Caco-2 (cell line): ENCODE measurements around the gene ATG7. TPM values are rescaled to one million over a fixed set of nuclear protein-coding genes. Genes with fewer than 3 reads are reported as not detected.

Source experiments
- BruUV-seq: library from RNA; stranded (reverse); fragments of 400-500 nt; replicated peaks from 2 replicates; lab custom pipeline; 2021; lab: Mats Ljungman, UMichigan
- CTCF ChIA-PET: fragments of 300-600 bp; sonication (Branson Sonifier 250); formaldehyde crosslinking; loops from one replicate; lab custom pipeline; 2022; ENCODE audit warnings: antibody characterized with exemption; lab: Charles Lee
- POLR2A ChIA-PET: fragments of 300-600 bp; sonication (Branson Sonifier 250); formaldehyde crosslinking; loops from one replicate; lab custom pipeline; 2022; ENCODE audit warnings: antibody characterized with exemption; lab: Charles Lee
- DNase-seq, 2 experiments: peaks; one replicate each; pipeline versions ENCODE4 v3.0.0 to v3.0.0-alpha.2; 2020 to 2022
- H3K27me3 ChIP-seq: replicated peaks from 2 replicates; pipeline ENCODE4 v1.6.0; 2011; ENCODE audit warnings: low read length; ENCODE audit not compliant: control insufficient read depth, insufficient read depth
- H3K36me3 ChIP-seq: 2 replicates; pipeline ENCODE4 v1.5.1; 2011; ENCODE audit warnings: low read length; ENCODE audit not compliant: control insufficient read depth, insufficient read depth
- H3K4me1 ChIP-seq: fragments of 250-450 bp; sonication (Bioruptor Pico); 2 replicates; pipeline ENCODE4 v1.5.1; 2020; ENCODE audit warnings: mild to moderate bottlenecking
- H3K4me3 ChIP-seq: 2 replicates; pipeline ENCODE4 v1.5.1; 2011; ENCODE audit warnings: low read depth, mild to moderate bottlenecking, control low read depth, low read length
- H3K9me3 ChIP-seq: fragments of 250-450 bp; sonication (Bioruptor Pico); 2 replicates; pipeline ENCODE4 v1.5.1; 2020; ENCODE audit warnings: mild to moderate bottlenecking, moderate library complexity
- H3K27ac Mint-ChIP-seq: one replicate; pipeline ENCODE4 v1.8.0; 2022; ENCODE audit warnings: mixed read lengths; ENCODE audit not compliant: unreplicated experiment
- H3K27me3 Mint-ChIP-seq: one replicate; pipeline ENCODE4 v1.8.0; 2022; ENCODE audit warnings: mixed read lengths; ENCODE audit not compliant: insufficient read depth, unreplicated experiment
- H3K36me3 Mint-ChIP-seq: one replicate; pipeline ENCODE4 v1.8.0; 2022; ENCODE audit warnings: mild to moderate bottlenecking, mixed read lengths; ENCODE audit not compliant: insufficient read depth, unreplicated experiment
- H3K4me1 Mint-ChIP-seq: one replicate; pipeline ENCODE4 v1.8.0; 2022; ENCODE audit warnings: low read depth, mixed read lengths; ENCODE audit not compliant: unreplicated experiment
- H3K4me3 Mint-ChIP-seq: one replicate; pipeline ENCODE4 v1.8.0; 2022; ENCODE audit warnings: mild to moderate bottlenecking, moderate library complexity, mixed read lengths; ENCODE audit not compliant: unreplicated experiment
- H3K9me3 Mint-ChIP-seq: one replicate; pipeline ENCODE4 v1.8.0; 2022; ENCODE audit warnings: mixed read lengths; ENCODE audit not compliant: unreplicated experiment
- CTCF ChIP-seq, 2 experiments: fragments of 200-600 bp in 1 of 2; IDR thresholded peaks; 1 replicate in 1 of 2; 2 replicates in 1 of 2; pipeline versions ENCODE4 v1.5.1 to v1.8.0; 2011 to 2022; ENCODE audit warnings: antibody characterized with exemption in 1 of 2, control low read depth in 1 of 2, inconsistent platforms in 1 of 2, low read depth in 1 of 2, low read length in 1 of 2, mild to moderate bottlenecking in 1 of 2, moderate library complexity in 1 of 2; ENCODE audit not compliant: insufficient read depth in 1 of 2, severe bottlenecking in 1 of 2, unreplicated experiment in 1 of 2
- intact Hi-C: fragments of 100-400 bp; cut with micrococcal nuclease; formaldehyde crosslinking; loops from one replicate; pipeline ENCODE4 v1.10.0; 2022; ENCODE audit not compliant: unreplicated experiment
- total RNA-seq: library from RNA; stranded (reverse); gene quantifications from 2 replicates; pipeline ENCODE4 v1.2.3, GENCODE V29; 2022

The ATG7 gene
- total RNA-seq, 1 experiment from 2014 or later: 24.4 TPM

- peak; percentile 85 to 91 for TF ChIP-seq CTCF (IDR thresholded peaks at IDR 0.05; ENCODE audit: insufficient read depth in 1 of 2, low read depth in 1 of 2, low read length in 1 of 2, severe bottlenecking in 1 of 2, unreplicated experiment in 1 of 2)
- no peaks in the 10 kb centered on the region for H3K9me3 ChIP-seq
- no peak overlapping the region for H3K4me3 ChIP-seq
- Mint-ChIP-seq H3K4me1 (peaks cover 4% of the 10 kb centered on the region), H3K9me3 (no peaks in the 10 kb centered on the region), H3K36me3 (no peaks in the 10 kb centered on the region), H3K4me3 (no peak overlapping the region), H3K27ac (no peak overlapping the region), H3K27me3 (peaks cover 2% of the 10 kb centered on the region)
- H3K36me3 ChIP-seq: no peaks in the 10 kb centered on the region
- H3K4me1 ChIP-seq: no peaks in the 10 kb centered on the region
- CTCF ChIA-PET: interaction anchor here (0.6 to 2.0 kb wide), 5 partner anchors 19 to 99 kb away, joined by 3 to 18 read pairs (median 3); partner anchors contain the start of gene ATG7
- intact Hi-C loops: loop anchor here (1.0 to 5.0 kb wide), 2 partner anchors 98 to 415 kb away; no protein-coding TSS in a partner anchor
- no peaks in the 10 kb centered on the region for H3K27me3 ChIP-seq
- no TSS peak for BruUV-seq
- POLR2A ChIA-PET: no interaction called here
- peak; percentile 85 to 91 for DNase-seq
Measured at GRCh38 chr3:11236588-11237461, 35.4 kb upstream of the ATG7 start.

- ChIA-PET CTCF (interaction anchor here (0.7 kb wide), 1 partner anchor 12 kb away, joined by 5 read pairs; no protein-coding TSS in a partner anchor), POLR2A (no interaction called here)
- no peaks in the 10 kb centered on the region for H3K36me3 ChIP-seq
- no peak overlapping the region for H3K4me3 ChIP-seq
- peaks cover 4% of the 10 kb centered on the region for H3K4me1 Mint-ChIP-seq
- intact Hi-C loops: loop anchor here (5.0 kb wide), 1 partner anchor 414 kb away; no protein-coding TSS in a partner anchor
- H3K27me3 ChIP-seq: no peaks in the 10 kb centered on the region
- BruUV-seq: no TSS peak
- no peaks in the 10 kb centered on the region for H3K9me3 ChIP-seq
- no peaks in the 10 kb centered on the region for H3K27me3 Mint-ChIP-seq
- H3K27ac Mint-ChIP-seq: no peak overlapping the region
- no peaks in the 10 kb centered on the region for H3K4me1 ChIP-seq
- no peaks in the 10 kb centered on the region for H3K36me3 Mint-ChIP-seq
- no peaks in the 10 kb centered on the region for H3K9me3 Mint-ChIP-seq
- H3K4me3 Mint-ChIP-seq: no peak overlapping the region
- no peak for DNase-seq
- TF ChIP-seq CTCF (IDR thresholded peaks at IDR 0.05; ENCODE audit: insufficient read depth in 1 of 2, low read depth in 1 of 2, low read length in 1 of 2, severe bottlenecking in 1 of 2, unreplicated experiment in 1 of 2): no peak
Measured at GRCh38 chr3:11238060-11238459, 34.1 kb upstream of the ATG7 start.

- no peaks in the 10 kb centered on the region for H3K36me3 ChIP-seq
- Mint-ChIP-seq H3K4me1 (peaks cover 4% of the 10 kb centered on the region), H3K4me3 (no peak overlapping the region), H3K9me3 (no peaks in the 10 kb centered on the region), H3K36me3 (no peaks in the 10 kb centered on the region), H3K27me3 (no peaks in the 10 kb centered on the region), H3K27ac (no peak overlapping the region)
- intact Hi-C loops: loop anchor here (5.0 kb wide), 1 partner anchor 413 kb away; no protein-coding TSS in a partner anchor
- peaks cover under 1% of the 10 kb centered on the region; the same call in 1 of the 2 replicates for H3K4me1 ChIP-seq
- DNase-seq: no peak
- no peaks in the 10 kb centered on the region for H3K27me3 ChIP-seq
- no TSS peak for BruUV-seq
- POLR2A ChIA-PET: interaction anchor here (0.6 kb wide), 1 partner anchor 10 kb away, joined by 8 read pairs; no protein-coding TSS in a partner anchor
- H3K9me3 ChIP-seq: no peaks in the 10 kb centered on the region
- CTCF ChIA-PET: no interaction called here
- no peak overlapping the region for H3K4me3 ChIP-seq
- TF ChIP-seq CTCF (IDR thresholded peaks at IDR 0.05; ENCODE audit: insufficient read depth in 1 of 2, low read depth in 1 of 2, low read length in 1 of 2, severe bottlenecking in 1 of 2, unreplicated experiment in 1 of 2): no peak
Measured at GRCh38 chr3:11238880-11239279, 33.3 kb upstream of the ATG7 start.
